ENCODE data around the gene NRXN3.

NRXN3 gene

GRCh38 chr14:79091381-79091963, 921.3 kb downstream of the NRXN3 start:
- no peak for TF ChIP-seq CTCF (IDR thresholded peaks at IDR 0.05)

GRCh38 chr14:79093531-79093930, 923.4 kb downstream of the NRXN3 start:
- TF ChIP-seq CTCF (IDR thresholded peaks at IDR 0.05): no peak

DNA sequence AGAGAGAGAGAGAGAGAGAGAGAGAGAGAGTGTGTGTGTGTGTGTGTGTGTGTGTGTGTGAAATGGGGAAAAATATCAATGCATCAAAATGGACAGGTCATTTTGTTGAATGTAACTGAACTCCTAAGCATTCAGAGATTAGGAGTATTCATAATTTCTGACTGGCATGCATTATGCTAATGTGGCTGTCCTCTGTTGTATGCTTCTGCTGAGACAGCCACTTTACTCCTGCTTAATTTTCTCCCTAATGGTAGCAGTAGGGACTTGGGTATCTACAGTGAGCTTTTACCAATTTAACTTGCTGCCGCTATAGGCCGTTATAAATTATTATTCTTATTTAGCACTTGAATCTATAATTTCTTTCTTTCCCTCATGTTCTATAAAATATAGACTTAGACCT, 924.8 kb downstream of the NRXN3 start:
- TF ChIP-seq CTCF (IDR thresholded peaks at IDR 0.05): no peak

- TF ChIP-seq CTCF (IDR thresholded peaks at IDR 0.05): no peak
Measured at GRCh38 chr14:79096811-79097210, 926.6 kb downstream of the NRXN3 start.

- no peak for TF ChIP-seq CTCF (IDR thresholded peaks at IDR 0.05)
Measured at GRCh38 chr14:79098324-79098723, 928.2 kb downstream of the NRXN3 start.

- no peak for TF ChIP-seq CTCF (IDR thresholded peaks at IDR 0.05)
Measured at GRCh38 chr14:79100578-79100977, 930.4 kb downstream of the NRXN3 start.

DNA sequence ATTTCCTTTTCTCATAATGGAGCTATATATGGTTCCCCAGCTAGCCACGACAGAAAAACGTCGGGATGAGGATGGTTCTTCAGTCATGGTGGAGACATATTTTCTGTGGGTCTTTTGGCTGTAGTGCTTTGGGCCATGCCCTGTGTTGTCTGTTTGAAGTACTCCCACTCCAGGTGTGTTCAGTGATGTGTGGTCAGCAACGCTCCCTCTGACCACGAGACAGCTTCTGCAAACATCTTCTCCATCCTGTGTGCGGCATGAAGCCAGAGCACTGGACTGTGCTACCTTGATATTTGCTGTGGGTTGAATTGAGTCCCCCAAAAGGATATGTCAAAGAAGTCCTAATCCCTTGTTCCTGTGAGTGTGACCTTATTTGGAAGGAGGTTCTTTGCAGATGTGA, 931.2 kb downstream of the NRXN3 start:
- no peak for TF ChIP-seq CTCF (IDR thresholded peaks at IDR 0.05)

DNA sequence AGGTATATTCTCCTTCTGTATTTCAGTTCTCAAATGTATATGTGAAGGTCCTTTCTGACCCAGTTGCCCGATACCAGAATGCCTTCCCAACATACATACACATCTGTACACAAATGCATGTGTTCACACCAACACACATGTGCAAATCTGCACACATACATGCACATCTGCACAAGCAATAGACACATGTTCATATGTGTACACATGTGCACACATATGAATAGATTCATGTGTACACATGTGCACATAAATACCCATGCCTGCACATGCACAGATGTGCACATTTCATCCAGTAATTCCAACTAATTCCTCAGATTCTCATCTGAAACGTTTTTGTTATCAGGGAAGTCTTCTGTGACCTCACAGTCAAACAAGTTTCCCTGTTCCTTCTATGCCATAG, 933.6 kb downstream of the NRXN3 start:
- no peak for TF ChIP-seq CTCF (IDR thresholded peaks at IDR 0.05)

Data from LNCAP (cell line).